ENCODE measurements around the gene SMARCA2.

DNA sequence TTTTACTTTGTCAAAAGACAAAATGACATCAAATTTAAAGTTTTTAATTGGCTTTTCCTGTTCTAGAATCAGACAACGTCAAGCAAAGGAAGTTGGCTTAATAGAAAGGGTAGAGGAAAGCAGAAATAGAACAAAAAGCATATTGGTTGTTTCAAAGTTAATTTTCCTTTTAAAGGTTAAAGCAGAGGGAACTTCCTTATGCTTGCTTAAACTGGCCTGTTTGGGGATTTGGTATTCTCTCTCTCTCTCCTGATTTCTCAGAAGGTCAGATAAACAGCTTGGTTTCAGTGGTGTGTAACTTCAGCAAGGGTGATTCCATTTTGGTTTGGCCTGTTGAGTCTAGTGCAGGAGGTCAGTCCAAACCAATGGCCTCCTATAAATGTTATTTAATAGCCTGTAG is 127.1 kb downstream of the SMARCA2 start:
- TF ChIP-seq POLR2A (IDR thresholded peaks at IDR 0.05; ENCODE audit: low read depth, low read length) (no peak), POLR2AphosphoS5 (IDR thresholded peaks at IDR 0.05; ENCODE audit: low read depth, low read length) (no peak), TAF1 (IDR thresholded peaks at IDR 0.05; ENCODE audit: low read depth, low read length) (no peak)

Measured in GM12891 (cell line).